HG02623 (cell line): ENCODE data around the gene PTPN1.
"Not testable (repeated sequence)": the region's sequence is repeated elsewhere in the genome, so short reads cannot be mapped to it uniquely, and the experiment has no call there.

Experiments
- ATAC-seq: cut with Tn5 transposase; IDR thresholded peaks from one replicate; pipeline ENCODE4 v1.9.1; 2021; ENCODE audit warnings: moderate library complexity; ENCODE audit not compliant: unreplicated experiment

Gene PTPN1

DNA sequence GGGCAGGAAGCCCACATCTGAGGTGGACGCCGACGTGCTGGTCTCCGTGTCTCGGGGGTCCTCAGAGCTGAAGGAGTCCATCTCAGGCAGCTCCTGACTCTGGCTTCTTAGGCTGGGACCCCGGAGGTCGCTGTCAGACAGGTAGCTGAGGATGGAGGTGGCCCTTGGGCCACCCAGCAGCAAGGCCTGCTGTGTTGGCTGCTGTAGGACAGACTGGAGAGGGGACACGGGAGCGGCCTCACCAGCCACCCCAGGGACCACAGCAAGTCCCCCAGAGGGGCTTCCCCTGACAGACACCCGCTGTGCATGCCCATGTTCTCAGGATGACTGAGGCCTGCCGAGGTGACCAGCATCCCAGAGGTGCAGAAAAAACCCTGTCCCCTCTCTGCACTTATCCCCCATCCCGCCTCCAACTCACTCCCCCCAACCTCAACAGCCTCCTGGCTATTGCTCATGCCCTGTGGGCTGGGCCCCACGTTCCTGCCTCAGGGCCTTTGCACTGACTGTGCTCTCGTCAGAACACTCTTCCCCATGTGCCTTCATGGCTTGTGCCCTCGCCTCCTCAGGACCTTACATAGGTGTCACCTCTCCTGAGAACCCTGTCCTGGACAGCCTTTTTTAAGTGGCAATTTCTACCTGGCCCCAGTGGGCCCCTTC is 92.4 kb downstream of the PTPN1 start:
- no peak for ATAC-seq

DNA sequence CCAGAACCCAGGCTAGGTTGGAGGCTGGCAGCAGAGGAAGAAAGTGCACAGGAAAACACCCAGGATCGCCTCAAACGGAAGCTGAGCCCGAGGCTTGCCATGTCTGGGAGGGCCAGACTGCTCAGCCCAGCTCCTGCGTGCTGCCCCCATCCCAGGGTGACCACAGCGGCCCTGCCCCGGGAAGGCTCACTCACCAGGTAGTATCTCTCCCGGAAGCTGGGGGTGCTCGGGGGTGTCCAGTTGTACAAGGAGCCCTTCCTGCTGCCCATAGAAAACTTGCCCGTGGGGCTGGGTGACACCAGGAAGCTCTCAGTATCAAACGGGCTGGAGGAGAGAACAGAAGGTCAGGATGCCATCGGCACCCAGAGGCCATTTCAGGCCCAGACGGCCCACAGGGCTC is 94.3 kb downstream of the PTPN1 start:
- no peak for ATAC-seq

DNA sequence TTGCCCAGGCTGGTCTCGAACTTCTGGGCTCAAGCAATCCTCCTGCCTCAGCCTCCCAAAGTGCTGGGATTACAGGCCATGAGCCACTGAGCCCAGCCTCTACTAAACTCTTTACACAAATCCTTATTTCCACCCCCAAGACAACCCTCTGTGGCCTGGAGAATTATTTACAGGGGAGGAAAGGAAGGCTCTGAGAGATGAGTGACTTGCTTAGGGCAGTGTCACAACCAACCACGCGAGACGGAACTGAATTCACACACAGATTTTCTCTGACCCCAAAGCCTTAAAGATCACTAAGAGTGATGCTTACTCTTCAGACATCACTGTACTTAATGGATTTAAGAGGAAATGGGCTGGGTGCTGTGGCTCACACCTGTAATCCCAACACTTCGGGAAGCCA is 95.0 kb downstream of the PTPN1 start:
- no peak for ATAC-seq

DNA sequence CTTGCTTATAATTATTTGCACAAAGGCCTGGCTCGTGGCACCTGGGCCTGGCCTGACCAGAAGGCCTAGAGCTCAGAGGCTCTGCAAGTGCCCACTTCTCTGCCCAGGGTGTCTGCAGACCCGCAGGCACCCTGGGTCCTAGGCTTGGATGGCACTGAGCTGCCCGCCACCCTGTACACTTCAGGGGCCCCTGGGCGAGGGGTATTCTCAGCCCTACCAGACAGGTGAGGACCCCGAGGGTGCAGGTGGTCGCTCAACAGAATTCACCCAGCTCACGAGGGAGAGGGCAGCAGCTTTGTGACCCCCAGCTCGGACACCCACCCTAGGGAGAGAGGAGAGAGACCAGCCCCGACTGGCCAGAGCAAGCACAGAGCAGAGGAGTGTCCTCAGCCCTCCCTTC is 97.3 kb downstream of the PTPN1 start:
- ATAC-seq: no peak

DNA sequence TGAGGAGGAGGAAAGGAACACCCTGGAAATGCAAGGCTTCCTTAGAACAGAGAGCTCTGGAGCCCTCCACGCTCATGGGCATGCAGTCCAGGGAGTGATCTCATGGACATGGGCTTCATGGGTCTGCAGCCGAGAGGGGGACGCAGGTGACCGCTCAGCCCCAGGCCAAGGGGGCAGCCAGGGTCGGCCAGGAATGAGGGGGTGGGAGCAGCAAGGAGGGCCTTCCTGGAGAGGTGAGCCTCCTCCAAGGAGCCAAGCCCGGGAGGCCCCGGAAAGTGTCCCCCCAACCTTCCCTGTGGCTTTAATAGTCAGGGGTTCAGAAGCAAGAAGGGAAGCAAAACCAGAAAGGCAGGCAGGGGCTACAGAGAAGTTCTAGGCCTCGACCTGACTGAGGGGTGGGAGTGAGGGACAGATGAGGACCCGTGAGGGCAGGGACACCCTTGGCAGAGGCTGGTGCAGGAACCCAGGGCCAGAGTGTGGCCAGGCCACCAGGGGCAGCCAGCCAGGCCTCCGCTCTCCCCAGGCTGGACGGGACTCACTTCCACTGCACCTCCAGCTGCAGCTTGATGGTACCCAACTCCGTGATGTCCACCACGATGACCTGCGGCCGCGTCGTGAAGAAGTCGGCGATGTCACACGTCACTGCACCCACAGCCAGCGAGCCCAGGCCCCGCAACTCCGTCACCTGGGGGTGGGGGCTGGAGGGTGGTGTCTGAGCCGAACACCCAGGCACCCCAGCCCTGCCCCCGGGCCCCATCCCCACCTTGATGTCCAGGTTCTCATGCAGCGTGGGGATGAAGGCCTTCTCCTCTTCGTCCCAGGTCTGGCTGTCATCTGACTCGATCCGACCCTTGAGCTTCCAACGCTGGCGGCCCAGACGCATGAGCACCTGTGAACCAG is 97.9 kb downstream of the PTPN1 start:
- no peak for ATAC-seq

DNA sequence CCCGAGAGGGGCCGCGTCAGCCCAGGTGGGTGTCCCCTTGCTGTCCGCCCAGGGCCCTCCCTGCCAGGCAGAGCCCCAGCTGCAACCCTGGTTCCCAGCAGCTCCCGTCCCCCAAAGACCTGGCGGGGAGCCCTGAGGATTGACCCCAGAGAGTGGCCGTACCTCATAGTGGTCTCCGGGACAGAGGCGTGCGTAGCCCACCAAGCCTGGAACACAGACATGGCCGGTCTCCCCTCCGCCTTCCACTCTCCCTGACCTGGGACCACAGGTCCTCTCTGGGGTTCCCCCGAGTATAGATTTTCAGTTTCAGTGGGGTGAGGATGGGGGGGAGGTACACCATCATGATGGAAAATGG is 98.5 kb downstream of the PTPN1 start:
- ATAC-seq: no peak

DNA sequence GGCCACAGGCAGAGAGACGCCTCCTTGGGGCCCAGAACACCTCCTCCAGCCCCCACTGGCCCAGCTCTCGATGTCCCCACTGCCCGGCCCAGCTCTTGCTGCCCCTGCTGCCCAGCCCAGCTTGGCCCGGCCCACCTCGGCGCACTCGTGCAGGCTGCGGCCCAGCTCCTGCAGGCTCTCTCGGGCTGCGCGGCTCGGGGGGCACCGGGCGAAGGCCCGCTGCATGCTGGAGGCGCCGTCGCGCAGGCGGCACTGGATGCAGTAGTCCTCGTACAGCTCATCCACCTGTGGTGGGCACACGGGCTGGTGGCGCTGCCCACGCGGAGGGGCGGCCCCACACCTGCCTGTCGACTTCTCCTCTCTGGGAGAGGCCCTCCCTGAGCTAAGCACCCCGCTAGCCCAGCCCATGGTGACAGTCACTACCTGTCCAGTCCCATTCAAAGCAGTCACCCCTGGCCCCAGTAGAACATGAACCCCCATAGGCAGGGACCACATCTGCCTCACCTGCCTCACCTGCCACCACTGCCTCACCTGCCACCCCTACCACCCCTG is 99.3 kb downstream of the PTPN1 start:
- no peak for ATAC-seq

DNA sequence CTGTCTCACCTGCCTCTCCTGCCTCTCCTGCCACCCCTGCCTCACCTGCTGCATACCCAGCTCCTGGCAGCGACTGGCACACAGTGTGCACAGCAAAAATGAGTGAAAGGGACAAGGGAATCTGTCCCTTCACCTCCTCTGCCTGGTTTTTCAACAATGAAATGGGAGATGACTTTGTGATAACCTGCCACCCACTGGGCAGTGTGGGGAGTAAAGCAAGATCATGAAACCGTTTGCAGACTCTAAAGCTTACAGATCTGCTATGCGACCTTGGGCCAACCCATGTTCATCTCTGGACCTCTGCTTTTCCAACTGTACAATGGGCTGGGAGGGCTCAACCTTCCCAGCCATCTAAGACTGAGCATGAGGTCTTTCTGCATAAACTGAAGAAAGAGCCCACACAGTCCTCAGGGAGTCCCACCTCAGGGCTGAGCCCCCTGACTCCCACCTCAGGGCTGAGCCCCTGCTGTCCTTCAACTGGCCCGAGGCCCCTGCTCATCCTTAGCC is 100.1 kb downstream of the PTPN1 start:
- ATAC-seq: no peak

DNA sequence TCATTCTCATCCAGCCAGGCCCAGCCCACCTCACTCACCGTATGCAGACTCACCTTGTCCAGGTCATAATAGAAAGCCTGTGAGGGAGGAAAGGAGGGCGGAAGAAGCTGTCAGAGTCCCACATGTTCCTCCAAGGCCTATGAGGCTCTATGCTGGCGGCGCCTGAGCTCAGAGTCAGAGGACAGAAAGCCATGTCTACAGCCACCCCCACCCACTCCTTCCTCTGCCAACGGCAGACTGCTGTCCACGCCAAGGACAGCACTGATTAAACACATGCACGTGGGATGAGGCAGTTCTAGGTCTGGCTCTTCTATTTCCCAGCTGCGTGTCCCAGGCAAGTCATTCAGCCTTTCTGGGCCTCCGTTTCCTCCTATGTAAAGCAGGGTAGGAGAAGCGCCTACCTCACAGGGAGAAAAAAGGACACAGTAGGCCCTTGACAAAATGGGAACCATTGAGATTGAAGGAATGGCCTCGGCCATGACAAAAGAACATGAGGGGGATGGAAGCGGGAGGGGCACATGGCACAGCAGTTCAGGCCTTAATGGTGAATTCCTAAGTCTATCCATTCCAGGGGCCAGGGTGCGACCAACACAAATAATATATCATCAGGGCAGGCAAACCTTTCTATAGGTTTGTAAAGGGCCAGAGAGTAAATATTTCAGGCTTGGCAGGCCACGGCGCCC is 101.1 kb downstream of the PTPN1 start:
- ATAC-seq: no peak

DNA sequence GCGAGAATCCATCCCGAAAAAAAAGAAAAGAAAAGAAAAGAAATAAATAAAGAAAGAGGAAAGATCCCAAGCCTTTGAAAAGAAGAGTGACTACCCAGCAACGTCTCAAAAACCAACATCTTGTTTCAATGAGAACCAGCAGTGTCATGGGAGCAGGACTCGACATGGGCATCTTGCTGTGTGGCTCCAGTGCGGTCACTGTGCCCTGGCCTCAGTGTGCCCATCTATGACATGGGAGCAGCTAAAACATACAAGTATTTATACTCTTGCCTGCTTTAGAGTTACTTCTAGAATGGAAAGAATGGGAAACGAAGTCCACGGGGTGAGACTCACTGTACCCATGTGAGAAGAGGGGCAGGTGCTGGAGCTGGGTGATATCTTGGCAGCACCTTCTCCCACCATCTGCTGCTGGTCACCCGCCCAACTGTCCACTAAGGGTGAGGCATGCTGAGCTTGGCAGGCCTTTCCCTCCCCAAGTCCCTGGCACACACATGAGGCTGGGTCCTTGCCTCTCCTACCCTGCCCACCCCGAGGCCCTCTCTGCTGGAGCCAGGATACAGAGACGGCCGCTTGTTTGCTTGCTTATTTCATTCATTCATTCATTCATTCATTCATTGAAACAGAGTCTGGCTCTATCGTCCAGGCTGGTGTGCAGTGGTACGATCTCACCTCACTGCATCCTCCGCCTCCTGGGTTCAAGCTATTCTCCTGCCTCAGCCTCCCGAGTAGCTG is 103.4 kb downstream of the PTPN1 start:
- ATAC-seq: no peak

DNA sequence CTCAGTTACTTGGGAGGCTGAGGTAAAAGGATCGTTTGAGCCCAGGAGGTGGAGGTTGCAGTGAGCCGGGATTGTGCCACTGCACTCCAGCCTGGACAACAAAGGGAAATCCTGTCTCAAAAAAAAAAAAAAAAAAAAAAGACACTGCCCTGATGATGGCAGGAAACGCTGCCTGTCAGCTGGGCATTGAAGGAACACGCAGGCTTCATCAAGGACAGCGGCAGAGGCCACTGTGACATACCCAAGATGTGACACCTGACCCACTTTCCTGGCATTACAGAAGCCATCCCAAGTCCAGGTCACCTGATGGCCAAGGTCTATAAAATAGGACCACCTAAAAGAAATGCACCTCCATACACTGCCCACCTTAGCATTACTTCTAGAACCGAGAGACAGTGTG is 105.2 kb downstream of the PTPN1 start:
- ATAC-seq: no peak

DNA sequence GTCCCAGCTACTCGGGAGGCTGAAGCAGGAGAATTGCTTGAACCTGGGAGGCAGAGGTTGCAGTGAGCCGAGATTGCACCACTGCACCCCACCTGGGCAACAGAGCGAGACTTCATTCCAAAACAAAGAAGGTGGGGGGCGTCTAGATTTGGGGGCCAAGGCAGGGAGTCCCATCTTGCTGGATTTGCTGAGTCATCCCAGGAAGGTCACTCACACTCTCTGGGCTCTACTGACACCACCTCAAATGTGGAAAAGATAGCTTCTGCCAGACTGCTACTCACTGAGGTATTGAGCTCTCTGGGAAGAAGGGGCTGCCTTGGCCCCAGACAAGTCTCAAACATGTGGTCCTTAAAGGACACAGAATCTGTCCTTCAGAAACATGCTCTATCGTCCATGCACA is 106.8 kb downstream of the PTPN1 start:
- no peak for ATAC-seq

DNA sequence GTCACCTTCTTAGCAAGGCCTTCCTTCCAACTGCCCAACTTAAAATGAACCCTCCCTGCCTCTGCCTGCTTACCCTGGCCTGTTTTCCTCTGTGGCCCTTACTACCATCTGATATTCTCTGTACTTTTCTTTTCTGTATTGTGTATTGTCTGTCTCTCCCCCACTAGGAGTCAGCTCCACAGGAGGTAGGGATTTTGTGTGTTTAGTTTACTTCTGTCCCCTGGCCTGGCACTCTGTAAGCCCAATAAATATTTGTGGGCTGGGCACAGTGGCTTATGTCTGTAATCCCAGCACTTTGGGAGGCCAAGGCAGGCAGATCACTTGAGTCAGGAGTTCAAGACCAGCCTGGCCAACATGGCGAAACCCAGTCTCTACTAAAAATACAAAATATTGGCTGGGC is 108.4 kb downstream of the PTPN1 start:
- ATAC-seq: no peak

DNA sequence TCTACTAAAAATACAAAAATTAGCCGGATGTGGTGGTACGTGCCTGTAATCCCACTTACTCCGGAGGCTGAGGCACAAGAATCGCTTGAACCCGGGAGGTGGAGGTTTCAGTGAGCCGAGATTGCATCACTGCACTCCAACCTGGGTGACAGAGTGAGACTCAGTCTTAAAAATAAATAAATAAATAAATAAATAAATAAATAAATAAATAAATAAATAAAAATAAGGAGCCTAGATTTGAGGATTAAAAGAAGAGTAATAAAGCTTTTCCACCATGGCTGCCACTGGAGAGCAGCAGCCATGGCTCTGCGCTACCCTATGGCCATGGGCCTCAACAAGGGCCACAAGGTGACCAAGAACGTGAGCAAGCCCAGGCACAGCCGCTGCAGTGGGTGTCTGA is 110.3 kb downstream of the PTPN1 start:
- ATAC-seq: not testable (repeated sequence)

DNA sequence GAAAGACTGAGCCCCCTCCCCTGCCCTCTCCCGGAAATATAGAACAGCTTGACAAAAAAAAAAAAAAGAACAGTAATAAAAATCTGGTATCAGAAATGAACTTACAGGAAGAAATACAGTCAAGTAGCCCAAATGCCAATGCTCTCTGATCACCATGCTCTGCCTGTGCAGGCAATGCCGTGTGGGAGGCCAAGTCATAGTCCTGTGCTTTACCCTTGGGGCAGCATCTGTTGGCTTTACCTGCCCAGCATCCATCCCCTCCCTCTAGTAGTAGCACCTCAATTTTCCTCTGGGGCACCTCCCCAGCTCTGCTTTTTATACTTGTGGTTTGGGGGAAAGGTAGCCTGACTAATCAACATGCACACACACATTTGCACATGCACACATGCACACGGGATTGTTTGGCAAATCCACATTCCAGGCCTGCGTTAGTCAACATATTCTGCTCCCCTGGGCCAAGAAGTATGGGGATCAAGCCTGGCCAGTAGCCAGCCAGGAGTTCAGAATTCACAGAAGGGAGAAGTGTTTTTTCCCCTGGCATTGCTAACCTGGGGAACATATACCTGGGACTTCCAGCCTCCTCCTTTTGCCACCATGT is 111.0 kb downstream of the PTPN1 start:
- ATAC-seq: no peak

DNA sequence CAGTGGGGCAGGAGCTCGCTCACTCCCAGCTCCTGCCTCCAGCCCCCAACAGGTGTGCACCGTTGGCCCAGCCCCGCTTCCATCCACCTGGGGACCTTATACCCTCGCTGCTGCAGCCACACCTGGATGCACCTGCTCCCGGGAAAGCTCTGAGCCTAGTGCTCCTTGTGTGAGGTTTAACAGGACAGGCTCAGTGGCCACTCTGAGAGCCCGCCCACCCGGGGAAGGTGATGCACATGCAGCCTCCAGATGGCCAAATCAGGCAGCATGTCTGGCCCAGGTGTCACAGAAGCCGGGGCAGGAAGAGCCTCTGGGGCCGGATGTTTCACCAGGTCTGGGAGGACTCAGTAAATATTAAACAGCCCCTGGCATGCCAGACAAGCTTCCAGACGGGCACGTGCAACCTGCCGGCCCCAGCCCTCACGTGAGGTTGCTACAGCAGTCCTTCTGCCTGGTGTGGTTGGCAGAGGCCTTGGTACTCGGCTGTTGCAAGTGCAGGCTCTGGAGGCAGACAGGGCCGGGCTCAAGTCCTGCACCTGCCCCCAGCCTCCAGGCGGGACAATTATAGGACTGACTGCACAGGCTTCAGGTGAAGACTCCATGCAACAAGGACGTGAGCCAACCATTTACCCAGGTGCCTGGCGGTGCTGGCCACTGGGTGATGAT is 114.3 kb downstream of the PTPN1 start:
- no peak for ATAC-seq

DNA sequence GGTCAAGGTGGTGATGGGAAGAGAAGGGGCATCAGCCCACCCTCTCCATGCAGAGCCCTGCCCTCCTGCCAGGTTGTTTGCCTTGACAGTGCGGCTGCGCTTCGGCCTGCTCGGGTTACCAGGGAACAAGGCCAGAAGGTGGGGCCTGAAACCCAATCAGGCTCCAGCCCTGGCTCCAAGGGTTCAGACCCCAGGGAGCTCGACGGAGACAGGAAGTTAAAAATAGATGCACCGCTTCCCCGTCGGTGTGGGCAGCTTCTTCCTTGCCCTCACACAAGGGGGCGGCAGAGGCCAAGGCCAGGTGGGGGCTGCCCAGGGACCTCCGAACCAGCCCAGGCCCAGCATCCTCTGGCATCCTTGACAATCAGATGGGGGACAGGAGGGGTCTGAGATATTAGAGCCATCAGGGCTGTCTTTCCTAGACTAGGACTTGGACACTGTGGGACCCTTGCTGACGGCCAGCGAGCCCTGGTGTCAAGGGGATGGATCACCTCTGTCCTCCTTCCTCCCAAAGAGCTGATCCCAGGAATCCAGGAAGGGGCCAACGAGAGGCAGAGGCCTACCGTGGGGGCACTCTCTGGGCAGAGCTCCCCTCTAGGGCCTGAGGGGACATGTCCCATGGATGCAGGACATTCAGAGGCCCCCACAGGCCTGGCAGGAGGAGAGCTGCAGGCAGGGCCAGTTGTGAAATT is 115.9 kb downstream of the PTPN1 start:
- ATAC-seq: no peak

DNA sequence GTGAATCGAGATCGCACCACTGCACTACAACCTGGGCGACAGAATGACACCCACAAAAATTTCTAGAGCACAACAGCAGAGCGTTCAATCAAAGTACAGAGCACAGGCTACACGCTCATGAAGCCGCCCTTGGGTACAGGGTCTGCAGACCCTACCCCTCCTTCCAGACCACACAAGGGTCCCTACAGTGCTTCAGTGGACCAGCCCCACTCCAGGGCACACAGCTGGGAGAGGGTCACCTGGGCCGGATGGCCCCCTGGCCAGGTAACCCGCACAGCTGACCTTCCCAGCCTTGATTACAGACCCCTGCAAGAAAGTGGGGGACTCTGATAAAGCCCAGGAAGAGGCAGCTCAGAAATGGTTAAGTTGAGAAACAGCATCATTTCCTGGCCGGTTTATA is 117.6 kb downstream of the PTPN1 start:
- ATAC-seq: no peak

DNA sequence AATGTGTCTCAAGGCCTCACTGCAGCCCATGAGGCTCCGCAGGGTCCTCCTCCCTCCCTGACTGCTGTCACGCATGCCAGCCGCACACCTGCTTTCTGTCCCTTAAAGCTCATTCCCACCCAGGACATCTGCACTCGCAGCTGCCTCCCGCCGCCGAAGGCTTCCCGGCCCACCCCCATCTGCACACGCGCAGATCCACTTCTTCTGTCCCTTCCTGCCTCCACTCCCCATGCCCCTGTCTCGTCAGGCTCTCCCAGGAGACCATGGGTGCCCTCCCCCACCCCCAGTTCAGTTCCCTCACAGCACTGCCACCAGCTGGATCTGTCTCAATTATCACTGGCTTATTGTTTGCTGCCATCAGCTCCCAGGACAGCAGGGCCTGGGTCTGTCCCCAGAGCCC is 118.1 kb downstream of the PTPN1 start:
- no peak for ATAC-seq
